Measurements from ENCODE around the gene PYCARD. TPM values are rescaled to one million over a fixed set of nuclear protein-coding genes. Genes with fewer than 3 reads are reported as not detected.
"Not testable (repeated sequence)": the region's sequence is repeated elsewhere in the genome, so short reads cannot be mapped to it uniquely, and the experiment has no call there.

The PYCARD gene
- total and polyA plus RNA-seq, 2 donors, result 55.3 to 62.7 TPM

DNA sequence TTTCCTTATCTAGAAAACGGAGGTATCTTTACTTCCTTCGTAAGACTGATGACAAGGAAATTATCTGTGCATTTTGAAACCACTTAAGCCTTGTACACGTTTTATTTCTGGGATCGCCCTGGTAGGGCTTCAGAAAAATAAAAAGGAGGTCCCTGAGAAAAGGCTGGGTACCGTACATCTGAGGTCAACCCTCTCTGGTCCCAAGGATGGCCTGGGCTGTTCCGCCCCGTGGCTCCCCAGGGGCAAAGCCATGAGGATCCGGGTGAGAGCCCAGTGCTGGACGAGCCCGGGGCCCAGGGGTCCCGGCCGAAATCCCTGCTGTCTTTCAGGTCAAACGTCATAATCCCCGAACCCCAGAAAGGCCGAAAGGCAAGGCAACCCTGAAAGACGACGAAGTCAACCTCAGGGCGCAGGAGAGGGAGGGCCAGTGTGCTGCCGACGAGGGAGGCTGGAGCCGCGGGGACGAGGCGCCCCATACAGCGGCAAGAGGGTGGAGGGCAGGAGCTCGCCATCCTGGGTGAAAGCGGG is 23.3 kb downstream of the PYCARD start:
- Histone ChIP-seq H3K36me3 (ENCODE audit: control insufficient read depth in 2 of 2, insufficient read depth in 2 of 2, low read length in 1 of 2) (peaks cover 22 to 30% of the 10 kb centered on the region in 2 donors), H3K4me3 (ENCODE audit: low read length in 2 of 2) (peak overlapping the region; percentile 90 to 99), H3K9me3 (ENCODE audit: control insufficient read depth in 2 of 2, insufficient read depth in 1 of 2, low read length in 1 of 2) (no peaks in the 10 kb centered on the region), H3K4me1 (ENCODE audit: control insufficient read depth in 2 of 2, insufficient read depth in 2 of 2, low read length in 2 of 2) (peaks cover 30 to 58% of the 10 kb centered on the region in 2 donors), H3K27me3 (ENCODE audit: control insufficient read depth in 2 of 2, insufficient read depth in 1 of 2, low read length in 1 of 2) (no peaks in the 10 kb centered on the region), H3K27ac (ENCODE audit: low read depth in 1 of 2, low read length in 1 of 2) (peak overlapping the region; percentile 99 to 100)
- peak in 2 of 9 donors; percentile 10 to 22 for DNase-seq (ENCODE audit: low read depth in 6 of 9, low spot score in 9 of 9)
- 3% methylated on average over 27 of the region's 27 CpGs for WGBS

DNA sequence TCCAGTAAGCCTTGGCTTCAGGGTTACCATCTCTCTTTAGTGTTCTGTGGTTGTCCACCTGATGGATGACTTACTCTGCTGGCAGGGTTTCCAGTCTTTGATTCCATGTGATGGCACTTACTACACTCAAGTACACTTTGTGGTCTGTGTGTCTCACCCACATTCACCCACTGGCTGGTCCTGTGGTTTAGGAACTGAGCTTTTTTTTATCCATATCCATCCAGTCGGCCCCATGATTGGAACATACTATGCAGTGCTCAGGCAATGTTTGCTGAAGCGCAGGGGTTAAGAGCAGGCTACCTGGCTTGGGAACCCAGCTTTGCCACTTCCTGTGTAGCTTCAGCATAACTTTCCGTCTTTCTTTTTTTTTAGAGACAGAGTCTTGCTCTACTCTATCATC is 25.4 kb downstream of the PYCARD start:
- H3K27ac ChIP-seq (ENCODE audit: low read depth in 1 of 2, low read length in 1 of 2), result peak overlapping the region; percentile 81 to 87
- DNase-seq (ENCODE audit: low read depth in 6 of 9, low spot score in 9 of 9), result peak in 8 of 9 donors; percentile 47 to 89 (median 66)
- peaks cover 19 to 41% of the 10 kb centered on the region in 2 donors for H3K4me1 ChIP-seq (ENCODE audit: control insufficient read depth in 2 of 2, insufficient read depth in 2 of 2, low read length in 2 of 2)
- peak overlapping the region in 1 of 2 donors; percentile 13 for H3K4me3 ChIP-seq (ENCODE audit: low read length in 2 of 2)
- 1% methylated on average over 3 of the region's 3 CpGs for WGBS
- H3K36me3 ChIP-seq (ENCODE audit: control insufficient read depth in 2 of 2, insufficient read depth in 2 of 2, low read length in 1 of 2), result peaks cover under 1 to 8% of the 10 kb centered on the region in 2 donors
- H3K9me3 ChIP-seq (ENCODE audit: control insufficient read depth in 2 of 2, insufficient read depth in 1 of 2, low read length in 1 of 2), result no peaks in the 10 kb centered on the region
- no peaks in the 10 kb centered on the region for H3K27me3 ChIP-seq (ENCODE audit: control insufficient read depth in 2 of 2, insufficient read depth in 1 of 2, low read length in 1 of 2)

DNA sequence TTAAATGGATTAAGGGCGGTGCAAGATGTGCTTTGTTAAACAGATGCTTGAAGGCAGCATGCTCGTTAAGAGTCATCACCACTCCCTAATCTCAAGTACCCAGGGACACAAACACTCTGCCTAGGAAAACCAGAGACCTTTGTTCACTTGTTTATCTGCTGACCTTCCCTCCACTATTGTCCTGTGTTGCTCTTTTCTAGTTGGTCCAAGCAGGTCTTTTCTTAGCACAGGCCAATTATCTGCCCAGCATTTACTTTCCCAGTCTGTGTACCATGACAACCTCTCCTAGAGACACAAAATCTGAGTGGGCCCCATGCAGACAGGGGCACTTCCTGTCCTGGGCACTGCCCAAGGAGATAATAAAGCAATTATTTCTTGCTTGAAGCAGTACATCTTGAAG is 32.5 kb downstream of the PYCARD start:
- not testable (repeated sequence) for DNase-seq (ENCODE audit: low read depth in 6 of 9, low spot score in 9 of 9); H3K4me1 ChIP-seq (ENCODE audit: control insufficient read depth in 2 of 2, insufficient read depth in 2 of 2, low read length in 2 of 2); H3K27ac ChIP-seq (ENCODE audit: low read depth in 1 of 2, low read length in 1 of 2); H3K27me3 ChIP-seq (ENCODE audit: control insufficient read depth in 2 of 2, insufficient read depth in 1 of 2, low read length in 1 of 2); H3K36me3 ChIP-seq (ENCODE audit: control insufficient read depth in 2 of 2, insufficient read depth in 2 of 2, low read length in 1 of 2); H3K4me3 ChIP-seq (ENCODE audit: low read length in 2 of 2); H3K9me3 ChIP-seq (ENCODE audit: control insufficient read depth in 2 of 2, insufficient read depth in 1 of 2, low read length in 1 of 2)
- no CpG with 5 or more reads among the region's 2 CpGs for WGBS

DNA sequence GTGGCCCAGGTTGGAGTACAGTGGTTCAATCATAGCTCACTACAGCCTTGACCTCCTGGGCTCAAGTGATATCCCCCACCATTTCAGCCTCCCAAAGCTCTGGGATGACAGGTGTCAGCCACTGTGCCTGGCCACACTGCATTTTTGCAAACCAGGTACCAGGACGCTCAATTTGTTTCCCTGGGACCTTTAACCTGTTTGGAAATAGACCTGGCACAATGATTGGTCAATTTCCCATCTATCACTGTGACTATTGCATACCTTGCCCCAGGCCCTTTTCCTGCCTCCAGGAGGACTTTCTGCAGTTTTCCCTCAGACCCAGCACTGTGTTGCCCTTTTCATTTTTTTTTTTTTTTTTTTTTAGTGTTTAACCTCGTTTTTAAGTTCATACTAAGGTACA is 33.7 kb downstream of the PYCARD start:
- no peak for DNase-seq (ENCODE audit: low read depth in 6 of 9, low spot score in 9 of 9)
- Histone ChIP-seq H3K4me1 (ENCODE audit: control insufficient read depth in 2 of 2, insufficient read depth in 2 of 2, low read length in 2 of 2) (no peaks in the 10 kb centered on the region), H3K27ac (ENCODE audit: low read depth in 1 of 2, low read length in 1 of 2) (no peak overlapping the region), H3K27me3 (ENCODE audit: control insufficient read depth in 2 of 2, insufficient read depth in 1 of 2, low read length in 1 of 2) (no peaks in the 10 kb centered on the region), H3K9me3 (ENCODE audit: control insufficient read depth in 2 of 2, insufficient read depth in 1 of 2, low read length in 1 of 2) (no peaks in the 10 kb centered on the region), H3K4me3 (ENCODE audit: low read length in 2 of 2) (no peak overlapping the region), H3K36me3 (ENCODE audit: control insufficient read depth in 2 of 2, insufficient read depth in 2 of 2, low read length in 1 of 2) (no peaks in the 10 kb centered on the region)
- 78% methylated on average over 2 of the region's 2 CpGs for WGBS

DNA sequence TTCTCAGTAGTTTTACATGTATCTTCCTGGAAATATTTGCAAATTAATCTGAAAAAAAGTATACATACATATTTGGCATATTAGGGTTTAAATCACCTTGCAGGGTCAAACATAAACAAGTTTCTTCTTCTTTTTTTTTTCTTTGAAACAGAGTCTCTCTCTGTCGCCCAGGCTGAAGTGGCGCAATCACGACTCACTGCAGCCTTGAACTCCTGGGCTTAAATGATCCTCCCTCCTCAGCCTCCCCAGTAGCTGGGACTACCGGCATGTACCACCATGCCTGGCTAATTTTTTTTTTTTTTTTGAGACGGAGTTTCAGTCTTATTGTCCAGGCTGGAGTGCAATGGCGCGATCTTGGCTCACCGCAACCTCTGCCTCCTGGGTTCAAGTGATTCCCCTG is 35.2 kb downstream of the PYCARD start:
- 97% methylated on average over 8 of the region's 8 CpGs for WGBS
- Histone ChIP-seq H3K4me3 (ENCODE audit: low read length in 2 of 2) (no peak overlapping the region), H3K27ac (ENCODE audit: low read depth in 1 of 2, low read length in 1 of 2) (no peak overlapping the region), H3K4me1 (ENCODE audit: control insufficient read depth in 2 of 2, insufficient read depth in 2 of 2, low read length in 2 of 2) (no peaks in the 10 kb centered on the region), H3K36me3 (ENCODE audit: control insufficient read depth in 2 of 2, insufficient read depth in 2 of 2, low read length in 1 of 2) (no peaks in the 10 kb centered on the region), H3K27me3 (ENCODE audit: control insufficient read depth in 2 of 2, insufficient read depth in 1 of 2, low read length in 1 of 2) (no peaks in the 10 kb centered on the region), H3K9me3 (ENCODE audit: control insufficient read depth in 2 of 2, insufficient read depth in 1 of 2, low read length in 1 of 2) (no peaks in the 10 kb centered on the region)
- DNase-seq (ENCODE audit: low read depth in 6 of 9, low spot score in 9 of 9), result no peak

DNA sequence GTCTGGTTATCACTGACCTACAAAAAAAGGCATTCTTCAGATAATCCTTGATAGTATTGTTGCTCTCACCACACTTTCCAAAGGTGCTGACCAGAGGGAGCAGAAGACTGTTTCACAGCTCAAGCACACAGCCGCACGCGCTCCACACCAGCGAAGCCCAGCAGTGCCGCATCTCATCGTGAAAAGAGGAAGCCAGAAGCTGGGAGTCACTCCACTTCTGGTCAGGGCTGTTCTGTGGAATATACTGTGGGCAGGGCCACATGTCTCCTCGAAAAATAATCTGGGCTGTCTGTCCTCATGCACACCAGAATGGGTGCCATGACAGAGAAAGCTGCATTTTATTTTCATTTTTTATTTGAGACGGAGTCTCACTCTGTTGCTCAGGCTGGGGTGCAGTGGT is 45.4 kb downstream of the PYCARD start:
- peaks cover 0 to 13% of the 10 kb centered on the region in 2 donors for H3K27me3 ChIP-seq (ENCODE audit: control insufficient read depth in 2 of 2, insufficient read depth in 1 of 2, low read length in 1 of 2)
- no peaks in the 10 kb centered on the region for H3K4me1 ChIP-seq (ENCODE audit: control insufficient read depth in 2 of 2, insufficient read depth in 2 of 2, low read length in 2 of 2)
- H3K27ac ChIP-seq (ENCODE audit: low read depth in 1 of 2, low read length in 1 of 2), result no peak overlapping the region
- H3K9me3 ChIP-seq (ENCODE audit: control insufficient read depth in 2 of 2, insufficient read depth in 1 of 2, low read length in 1 of 2), result no peaks in the 10 kb centered on the region
- no peaks in the 10 kb centered on the region for H3K36me3 ChIP-seq (ENCODE audit: control insufficient read depth in 2 of 2, insufficient read depth in 2 of 2, low read length in 1 of 2)
- no peak for DNase-seq (ENCODE audit: low read depth in 6 of 9, low spot score in 9 of 9)
- WGBS, result 14% methylated on average over 8 of the region's 8 CpGs
- H3K4me3 ChIP-seq (ENCODE audit: low read length in 2 of 2), result no peak overlapping the region

Other genes with a start within 250 kb of the PYCARD start
- 2.4 TPM for gene SETD1A, start 245.0 kb downstream of the PYCARD start, total RNA-seq
- gene SETD1A, start 245.0 kb downstream of the PYCARD start, polyA plus RNA-seq, result 13.1 TPM
- gene HSD3B7, start 217.6 kb downstream of the PYCARD start, total RNA-seq, result 3.5 TPM
- 8.4 TPM for gene HSD3B7, start 217.6 kb downstream of the PYCARD start, polyA plus RNA-seq
- 0.19 TPM for gene STX1B, start 192.1 kb downstream of the PYCARD start, total RNA-seq
- 1.0 TPM for gene STX1B, start 192.1 kb downstream of the PYCARD start, polyA plus RNA-seq
- gene STX4, start 169.2 kb downstream of the PYCARD start, total RNA-seq, result 20.0 TPM
- gene STX4, start 169.2 kb downstream of the PYCARD start, polyA plus RNA-seq, result 108 TPM
- 4.3 TPM for gene ZNF668, start 128.5 kb downstream of the PYCARD start, total RNA-seq
- gene ZNF668, start 128.5 kb downstream of the PYCARD start, polyA plus RNA-seq, result 7.1 TPM
- gene ZNF646, start 128.3 kb downstream of the PYCARD start, total RNA-seq, result 12.7 TPM
- gene ZNF646, start 128.3 kb downstream of the PYCARD start, polyA plus RNA-seq, result 8.1 TPM
- gene PRSS53, start 113.8 kb downstream of the PYCARD start, total RNA-seq, result 0.90 TPM
- 2.9 TPM for gene PRSS53, start 113.8 kb downstream of the PYCARD start, polyA plus RNA-seq
- 36.0 TPM for gene VKORC1, start 108.0 kb downstream of the PYCARD start, total RNA-seq
- 48.7 TPM for gene VKORC1, start 108.0 kb downstream of the PYCARD start, polyA plus RNA-seq
- gene BCKDK, start 94.4 kb downstream of the PYCARD start, total RNA-seq, result 9.3 TPM
- gene BCKDK, start 94.4 kb downstream of the PYCARD start, polyA plus RNA-seq, result 16.7 TPM
- gene KAT8, start 85.1 kb downstream of the PYCARD start, total RNA-seq, result 62.3 TPM
- gene KAT8, start 85.1 kb downstream of the PYCARD start, polyA plus RNA-seq, result 72.9 TPM
- 12.8 TPM for gene PRSS8, start 67.0 kb downstream of the PYCARD start, total RNA-seq
- gene PRSS8, start 67.0 kb downstream of the PYCARD start, polyA plus RNA-seq, result 18.2 TPM
- gene PRSS36, start 52.7 kb downstream of the PYCARD start, total RNA-seq, result 5.7 TPM
- 4.3 TPM for gene PRSS36, start 52.7 kb downstream of the PYCARD start, polyA plus RNA-seq
- gene FUS, start 22.6 kb downstream of the PYCARD start, total RNA-seq, result 36.5 TPM
- 478 TPM for gene FUS, start 22.6 kb downstream of the PYCARD start, polyA plus RNA-seq
- gene TRIM72, start 11.4 kb upstream of the PYCARD start, total RNA-seq, result 0.19 TPM
- 0.50 TPM for gene TRIM72, start 11.4 kb upstream of the PYCARD start, polyA plus RNA-seq
- gene PYDC1, start 14.4 kb upstream of the PYCARD start, total RNA-seq, result 1.3 TPM
- gene PYDC1, start 14.4 kb upstream of the PYCARD start, polyA plus RNA-seq, result 10.1 TPM
- 6.8 TPM for gene ITGAM, start 57.2 kb upstream of the PYCARD start, total RNA-seq
- 7.0 TPM for gene ITGAM, start 57.2 kb upstream of the PYCARD start, polyA plus RNA-seq
- gene ITGAX, start 152.4 kb upstream of the PYCARD start, total RNA-seq, result 3.5 TPM
- gene ITGAX, start 152.4 kb upstream of the PYCARD start, polyA plus RNA-seq, result 15.5 TPM
- gene ITGAD, start 190.6 kb upstream of the PYCARD start, total RNA-seq, result 0.28 TPM
- gene ITGAD, start 190.6 kb upstream of the PYCARD start, polyA plus RNA-seq, result 0.78 TPM
- gene COX6A2, start 225.6 kb upstream of the PYCARD start, total RNA-seq, result 0.33 TPM
- 2.9 TPM for gene COX6A2, start 225.6 kb upstream of the PYCARD start, polyA plus RNA-seq
- gene ZNF843, start 240.0 kb upstream of the PYCARD start, total RNA-seq, result 0.14 TPM
- 0.39 TPM for gene ZNF843, start 240.0 kb upstream of the PYCARD start, polyA plus RNA-seq